ENCODE data around the gene TCAF1. TPM values are rescaled to one million over a fixed set of nuclear protein-coding genes. Genes with fewer than 3 reads are reported as not detected.
"Not testable (repeated sequence)": the region's sequence is repeated elsewhere in the genome, so short reads cannot be mapped to it uniquely, and the experiment has no call there.

Gene TCAF1
- total and polyA plus RNA-seq, 2 of the 4 experiments (the other 2 are of a cell fraction), result 39.3 to 91.8 TPM

- dilution Hi-C loops (cut with HindIII; ENCODE audit: low sequenced_read_pairs, unreplicated experiment), result not testable (repeated sequence)
These were observed 95.3 kb downstream of the TCAF1 start for GRCh38 chr7:143806664-143807071.

More at GRCh38 chr7:143806664-143807071, 95.3 kb downstream of the TCAF1 start:
- H4K5ac ChIP-seq (ENCODE audit: low read depth, low read length); H3K23ac ChIP-seq (ENCODE audit: low read depth, low read length); H2BK5ac ChIP-seq (ENCODE audit: low read depth, low read length, poor library complexity, severe bottlenecking); H3K36me3 ChIP-seq (ENCODE audit: control insufficient read depth, insufficient read depth, low read length); H3K79me1 ChIP-seq (ENCODE audit: low read depth in 1 of 2, low read length in 2 of 2); H2BK15ac ChIP-seq (ENCODE audit: low read depth, low read length); H3K9me3 ChIP-seq (ENCODE audit: control insufficient read depth, insufficient read depth, low read length); BruUV-seq (replicated peaks); H3K4me3 ChIP-seq (ENCODE audit: insufficient read depth, low read depth, low read length); H2AK5ac ChIP-seq (ENCODE audit: low read depth, low read length); H4K91ac ChIP-seq (ENCODE audit: insufficient read depth, low read depth, low read length); H2BK120ac ChIP-seq (ENCODE audit: low read depth, low read length); in situ Hi-C loops (cut with MboI; ENCODE audit: low sequenced_read_pairs); H2AFZ ChIP-seq (replicated peaks; ENCODE audit: low read length, poor library complexity); DNase-seq; H3K27ac ChIP-seq (ENCODE audit: insufficient read depth, low read length); H3K9me1 ChIP-seq (ENCODE audit: insufficient read depth, low read length); POLR2A ChIA-PET (ENCODE audit: unreplicated experiment); H3K18ac ChIP-seq (ENCODE audit: low read depth, low read length); H3K14ac ChIP-seq (replicated peaks; ENCODE audit: low read depth, low read length); H2AK9ac ChIP-seq (replicated peaks; ENCODE audit: low read depth, low read length, poor library complexity); H4K8ac ChIP-seq (ENCODE audit: low read depth in 2 of 2, low read length in 2 of 2); H3K9ac ChIP-seq (ENCODE audit: low read depth, low read length); H3K27me3 ChIP-seq (ENCODE audit: control insufficient read depth, insufficient read depth, low read length); H3K56ac ChIP-seq (ENCODE audit: extremely low read depth, insufficient read depth, low read length); H4K20me1 ChIP-seq (ENCODE audit: insufficient read depth, low read length); H3K4me2 ChIP-seq (ENCODE audit: low read depth, low read length); H3K4me1 ChIP-seq (ENCODE audit: control insufficient read depth, insufficient read depth, low read length); CTCF ChIA-PET; H2BK20ac ChIP-seq (ENCODE audit: low read depth, low read length); intact Hi-C loops (cut with micrococcal nuclease); H3K4ac ChIP-seq (ENCODE audit: low read depth, low read length): not testable (repeated sequence)
- peak; percentile 98 for ATAC-seq (ENCODE audit: low read depth)
- no CpG with 5 or more reads among the region's 5 CpGs for WGBS, 2 experiments (ENCODE audit: extremely low coverage in 2 of 2, insufficient read length in 1 of 2)

Other genes starting within 250 kb of the TCAF1 start
- under 0.01 and 0.18 TPM in 2 replicates for gene CTAGE6, start 144.5 kb downstream of the TCAF1 start, total RNA-seq (2012; rRNA removed)
- gene CTAGE6, start 144.5 kb downstream of the TCAF1 start, polyA plus RNA-seq (2012; rRNA removed), result 0.10 TPM in 1 of 2 replicates, not detected in the other
- not detected in 2 replicates for gene OR2F2, start 33.1 kb upstream of the TCAF1 start, total RNA-seq (2012; rRNA removed)
- not detected in 2 replicates for gene OR2F2, start 33.1 kb upstream of the TCAF1 start, polyA plus RNA-seq (2012; rRNA removed)
- not detected in 2 replicates for gene OR2F1, start 52.7 kb upstream of the TCAF1 start, total RNA-seq (2012; rRNA removed)
- not detected in 2 replicates for gene OR2F1, start 52.7 kb upstream of the TCAF1 start, polyA plus RNA-seq (2012; rRNA removed)
- not detected in 2 replicates for gene OR6B1, start 98.1 kb upstream of the TCAF1 start, total RNA-seq (2012; rRNA removed)
- not detected in 2 replicates for gene OR6B1, start 98.1 kb upstream of the TCAF1 start, polyA plus RNA-seq (2012; rRNA removed)
- gene OR2A5, start 146.8 kb upstream of the TCAF1 start, total RNA-seq (2012; rRNA removed), result not detected in 2 replicates
- gene OR2A5, start 146.8 kb upstream of the TCAF1 start, polyA plus RNA-seq (2012; rRNA removed), result not detected in 2 replicates
- gene OR2A25, start 167.6 kb upstream of the TCAF1 start, total RNA-seq (2012; rRNA removed), result not detected in 2 replicates
- not detected in 2 replicates for gene OR2A25, start 167.6 kb upstream of the TCAF1 start, polyA plus RNA-seq (2012; rRNA removed)
- not detected in 2 replicates for gene OR2A12, start 184.1 kb upstream of the TCAF1 start, total RNA-seq (2012; rRNA removed)
- gene OR2A12, start 184.1 kb upstream of the TCAF1 start, polyA plus RNA-seq (2012; rRNA removed), result not detected in 2 replicates
- not detected in 2 replicates for gene OR2A2, start 207.4 kb upstream of the TCAF1 start, total RNA-seq (2012; rRNA removed)
- not detected in 2 replicates for gene OR2A2, start 207.4 kb upstream of the TCAF1 start, polyA plus RNA-seq (2012; rRNA removed)
- not detected in 2 replicates for gene OR2A14, start 221.0 kb upstream of the TCAF1 start, total RNA-seq (2012; rRNA removed)
- gene OR2A14, start 221.0 kb upstream of the TCAF1 start, polyA plus RNA-seq (2012; rRNA removed), result not detected in 2 replicates